DMS53 (cell line): ENCODE results near the gene TIMP2.
A peak's percentile ranks its signal among the peaks of the same experiment; 100 is the strongest.

Experiments
- DNase-seq: peaks from one replicate; lab custom pipeline; 2025; lab: John Stamatoyannopoulos, UW

The TIMP2 gene

GRCh38 chr17:78836420-78837021 is 88.7 kb downstream of the TIMP2 start:
- no peak for DNase-seq

DNA sequence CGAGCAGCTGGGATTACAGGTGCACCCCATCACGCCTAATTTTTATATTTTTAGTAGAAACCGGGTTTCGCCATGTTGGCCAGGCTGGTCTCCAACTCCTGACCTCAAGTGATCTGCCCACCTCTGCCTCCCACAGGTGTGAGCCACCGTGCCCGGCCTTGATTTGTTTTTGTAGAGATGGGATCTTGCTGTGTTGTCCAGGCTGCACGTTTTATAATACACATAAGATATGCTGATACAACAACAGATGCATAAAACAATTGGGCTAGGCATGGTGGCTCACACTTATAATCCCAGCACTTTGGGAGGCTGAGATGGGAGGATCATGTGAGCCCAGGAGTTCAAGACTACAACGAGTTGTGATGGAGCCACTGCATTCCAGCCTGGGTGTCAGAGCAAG is 90.6 kb downstream of the TIMP2 start:
- no peak for DNase-seq

GRCh38 chr17:78832541-78832810 is 92.7 kb downstream of the TIMP2 start:
- DNase-seq = no peak

DNA sequence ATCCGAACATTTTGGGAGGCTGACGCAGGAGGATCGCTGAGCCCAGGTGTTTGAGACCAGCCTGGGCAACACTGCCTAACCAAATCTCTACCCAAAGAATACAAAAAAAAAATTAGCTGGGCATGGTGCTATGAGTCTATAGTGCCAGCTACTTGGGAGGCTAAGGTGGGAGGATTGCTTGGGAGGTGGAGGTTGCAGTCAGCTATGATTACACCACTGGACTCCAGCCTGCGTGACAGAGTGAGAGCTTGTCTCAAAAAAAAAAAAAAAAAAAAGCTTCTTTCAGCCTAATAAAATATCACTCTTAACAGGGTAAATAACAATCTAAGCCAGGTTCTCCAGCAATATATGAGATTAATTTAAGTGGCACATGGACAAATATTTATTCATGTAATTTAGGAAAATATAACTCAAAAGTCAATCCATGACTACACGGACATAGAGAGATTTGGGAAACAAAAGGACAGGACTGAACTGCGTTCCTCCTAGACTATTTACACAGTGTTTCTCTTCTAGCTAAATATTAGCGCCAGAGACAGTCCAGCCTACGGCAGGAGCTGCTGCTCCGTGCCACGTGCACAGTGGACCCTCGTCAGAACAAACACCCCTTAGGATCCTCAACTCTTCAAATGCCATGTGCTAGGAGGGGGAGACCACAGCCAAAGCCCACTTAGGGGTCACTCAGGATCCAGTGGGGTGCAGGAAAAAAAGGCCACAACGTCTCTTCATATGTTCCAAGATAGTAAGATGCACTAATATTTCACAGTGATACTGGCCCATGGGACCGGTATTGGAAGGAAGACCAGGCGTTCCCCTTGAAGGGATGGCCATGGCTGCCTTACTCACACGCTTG is 93.3 kb downstream of the TIMP2 start:
- DNase-seq = peak; percentile 83

GRCh38 chr17:78829477-78829876 is 95.7 kb downstream of the TIMP2 start:
- no peak for DNase-seq

- peak; percentile 37 for DNase-seq
Observed at GRCh38 chr17:78828470-78829185, 96.6 kb downstream of the TIMP2 start.

DNA sequence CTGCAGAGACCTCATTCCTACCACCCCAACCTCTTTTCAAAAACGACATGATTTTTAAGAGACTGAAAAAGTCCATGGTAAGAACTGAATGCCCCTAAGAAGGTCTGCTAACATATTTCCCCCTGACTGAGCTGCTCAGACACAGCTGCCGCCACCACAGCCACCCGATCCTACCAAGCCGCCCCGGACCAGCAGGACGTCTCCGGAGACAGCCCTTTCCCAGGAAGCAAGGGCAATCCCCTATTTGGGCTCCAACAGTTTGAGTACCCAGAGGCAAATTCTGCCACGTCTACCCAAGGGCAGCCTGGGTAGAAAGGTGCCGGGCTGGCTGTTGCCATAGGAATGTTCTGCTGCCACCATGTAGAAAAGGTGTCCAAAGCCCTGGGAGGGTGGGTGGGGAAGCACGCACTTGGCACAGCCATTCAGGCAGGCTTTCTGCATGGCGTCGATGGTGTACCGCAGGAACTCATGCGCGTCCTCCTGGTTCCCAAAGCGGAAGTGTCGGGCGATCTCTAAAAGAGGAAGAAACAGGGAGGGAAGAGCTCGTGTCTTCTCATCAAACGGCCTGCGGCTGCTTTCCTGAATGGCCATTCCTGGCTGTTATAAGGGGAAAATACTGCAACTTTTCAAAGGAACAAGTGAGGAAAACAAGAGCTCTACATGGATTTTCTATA is 98.2 kb downstream of the TIMP2 start:
- DNase-seq = no peak

- no peak for DNase-seq
Observed at GRCh38 chr17:78826421-78826820, 98.8 kb downstream of the TIMP2 start.

- DNase-seq = no peak
Observed at GRCh38 chr17:78825696-78826095, 99.5 kb downstream of the TIMP2 start.

DNA sequence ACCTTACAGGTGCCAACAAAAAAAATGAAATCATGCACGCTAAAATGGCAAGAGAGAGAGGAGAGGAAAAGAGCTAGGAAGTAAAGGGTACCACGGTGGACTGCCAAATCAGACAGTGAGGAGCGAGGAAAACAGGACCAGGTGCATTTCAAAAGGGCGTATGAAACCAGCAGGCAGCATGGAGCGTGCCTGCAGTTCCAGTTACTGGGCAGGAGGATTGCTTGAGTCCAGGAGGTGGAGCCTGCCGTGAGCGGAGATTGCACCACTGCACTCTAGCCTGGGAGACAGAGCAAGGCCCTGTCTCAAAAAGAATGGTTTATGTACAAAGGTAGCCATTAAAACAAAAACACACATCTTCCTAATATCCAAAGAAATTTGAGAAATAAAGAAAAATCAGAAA is 100.9 kb downstream of the TIMP2 start:
- DNase-seq = no peak

DNA sequence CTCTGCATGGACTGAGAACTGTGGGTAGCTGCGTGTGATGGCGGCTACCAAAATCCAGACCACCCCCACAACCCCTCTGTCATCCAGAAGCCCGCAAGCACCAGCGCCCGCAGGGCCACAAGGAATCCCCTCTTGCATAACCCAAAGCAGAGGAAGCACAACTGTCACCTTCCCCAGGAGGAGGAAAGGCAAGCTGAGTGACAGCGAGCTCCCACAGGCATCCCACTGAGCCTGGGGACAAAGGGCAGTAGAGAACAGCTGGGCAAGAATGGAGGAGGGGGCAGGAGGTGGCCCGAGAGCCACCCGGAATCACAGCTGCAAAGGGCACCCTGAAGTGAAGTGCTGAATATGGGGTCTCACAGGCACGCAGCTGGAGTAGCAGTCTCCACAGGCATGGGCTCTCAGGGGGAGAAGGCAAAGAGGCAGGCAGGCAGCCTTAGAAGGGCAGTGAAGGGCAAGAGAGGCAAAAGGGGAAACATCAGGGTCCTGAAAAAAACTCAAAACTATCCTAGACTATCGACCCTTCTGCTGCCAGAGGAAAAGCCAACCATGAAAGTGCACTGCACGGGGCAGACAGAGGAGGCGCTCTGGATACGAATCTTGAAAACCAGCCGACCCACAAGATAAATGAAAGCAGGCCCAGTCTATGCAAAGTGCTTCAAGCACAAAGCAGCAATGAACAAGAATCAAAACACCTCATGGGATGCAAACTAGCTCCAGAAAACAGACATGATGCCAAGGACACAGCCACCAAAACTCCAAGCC is 101.7 kb downstream of the TIMP2 start:
- DNase-seq = no peak

- DNase-seq = no peak
Observed at GRCh38 chr17:78822552-78822951, 102.6 kb downstream of the TIMP2 start.

DNA sequence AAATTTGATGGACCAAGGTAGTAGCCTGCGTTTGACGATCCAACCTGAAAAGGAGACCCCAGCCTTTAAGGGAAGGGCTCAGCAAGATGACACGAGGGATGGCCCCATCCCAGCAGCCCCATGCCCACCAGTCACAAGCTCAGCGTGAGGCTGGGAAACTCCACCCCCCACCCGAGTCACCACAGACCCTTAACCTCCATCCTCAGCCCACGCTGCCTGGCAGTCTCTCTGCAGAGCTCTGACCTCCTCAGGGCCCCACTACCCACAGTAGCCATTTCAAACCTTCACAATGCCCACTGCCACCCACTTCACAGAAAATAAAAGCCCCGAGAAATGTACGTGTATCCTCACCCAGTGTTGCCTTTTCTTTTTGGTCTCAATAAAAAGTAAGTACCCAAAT is 103.2 kb downstream of the TIMP2 start:
- no peak for DNase-seq

DNA sequence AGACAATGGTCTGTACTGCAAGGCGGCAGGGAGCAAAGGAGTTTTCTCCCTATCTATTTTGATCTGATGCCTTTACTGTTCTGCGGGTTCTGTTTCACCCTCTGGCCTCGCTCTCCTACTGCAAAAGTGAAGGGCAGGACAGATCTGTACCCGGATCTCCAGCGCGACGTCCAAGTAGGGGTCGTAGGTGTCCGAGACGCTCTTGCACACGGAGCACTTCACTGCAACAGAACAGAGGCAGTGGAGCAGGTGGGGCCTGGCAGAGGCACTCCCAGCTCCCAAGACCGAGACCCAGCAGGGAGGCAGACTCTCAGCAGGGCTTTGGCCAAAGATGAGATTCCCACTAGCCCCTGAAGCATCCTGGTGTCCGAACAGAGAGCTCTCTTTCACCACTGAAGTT is 104.3 kb downstream of the TIMP2 start:
- DNase-seq = no peak

DNA sequence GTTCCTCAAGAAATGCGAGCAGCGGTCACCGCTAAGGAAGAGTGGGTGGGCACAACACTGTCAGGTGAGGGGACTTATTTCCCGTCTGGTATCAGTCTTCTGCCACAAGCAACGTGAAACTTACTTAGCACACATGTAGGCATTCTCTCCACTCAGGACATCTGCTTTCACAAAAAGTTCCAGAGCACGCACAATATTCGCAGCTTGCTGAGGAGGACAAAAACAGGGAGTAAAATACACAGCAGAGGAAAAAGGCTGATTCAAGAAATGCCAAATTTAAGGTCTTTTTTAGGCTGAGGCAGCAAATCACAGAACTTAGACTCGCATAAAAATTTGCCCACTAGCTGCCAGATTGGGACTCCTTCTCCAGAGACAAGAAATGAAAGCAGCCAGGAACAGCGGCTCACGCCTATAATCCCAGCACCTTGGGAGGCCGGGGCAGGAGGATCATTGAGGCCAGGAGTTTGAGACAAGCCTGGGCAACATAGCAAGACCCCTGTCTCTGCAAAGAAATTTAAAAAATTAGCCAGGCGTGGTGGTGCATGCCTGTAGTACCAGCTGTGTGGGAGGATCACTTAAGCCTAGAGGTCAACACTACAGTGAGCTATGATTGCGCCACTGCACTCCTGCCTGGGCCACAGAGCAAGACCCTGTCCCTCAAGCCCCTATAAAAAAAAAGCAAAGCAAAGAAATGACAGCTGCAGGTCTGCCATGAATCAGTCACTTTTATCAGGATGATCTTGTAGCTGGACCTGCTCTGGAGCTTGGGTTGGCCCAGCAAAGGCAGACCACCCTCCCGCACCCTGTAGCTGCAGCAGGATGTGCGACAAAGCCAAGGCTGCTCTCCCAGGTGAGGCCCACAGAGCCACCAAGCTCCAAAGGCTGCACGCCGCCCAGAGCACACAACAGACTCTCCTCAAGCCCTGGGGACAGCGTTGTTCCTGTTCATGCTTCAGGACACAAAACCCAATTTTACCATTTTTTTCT is 105.1 kb downstream of the TIMP2 start:
- DNase-seq = no peak

DNA sequence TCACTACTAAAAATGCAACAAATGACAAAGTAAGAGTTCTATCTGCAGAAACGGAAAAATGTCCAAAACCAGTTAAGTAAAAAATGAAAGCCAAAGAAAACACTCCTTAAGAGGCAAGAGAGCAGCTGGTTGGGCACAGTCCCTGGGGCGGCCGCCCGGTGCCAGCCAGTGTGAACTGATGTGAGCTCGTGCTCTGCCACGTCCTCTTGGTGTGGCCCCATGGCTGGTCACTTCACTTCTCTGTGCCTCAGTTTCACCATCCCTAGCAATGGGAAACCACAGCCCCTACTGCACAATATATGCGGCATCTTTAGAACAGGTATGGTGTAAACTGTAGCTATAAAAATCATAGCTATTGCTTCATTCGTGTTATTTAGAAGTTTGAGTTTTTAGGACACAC is 105.8 kb downstream of the TIMP2 start:
- DNase-seq = no peak

DNA sequence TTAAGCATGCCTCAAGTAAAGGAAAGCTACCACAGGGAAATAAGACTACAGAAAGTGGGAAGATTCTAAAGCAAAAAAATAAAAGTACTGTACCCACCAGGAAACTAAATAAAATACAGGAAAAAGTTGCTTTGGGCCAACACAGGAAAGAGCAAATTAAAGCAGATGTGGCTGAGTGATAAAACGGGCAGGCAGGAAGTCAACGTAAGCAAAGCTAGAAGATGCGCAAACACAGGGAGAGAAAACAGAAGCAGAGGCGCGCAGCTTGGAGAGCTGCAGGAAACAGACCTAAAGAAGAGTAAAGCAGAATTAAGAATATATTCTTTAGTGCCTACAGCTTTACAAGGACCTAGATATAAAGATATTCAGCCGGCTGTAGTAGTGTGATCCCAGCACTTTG is 106.3 kb downstream of the TIMP2 start:
- no peak for DNase-seq

DNA sequence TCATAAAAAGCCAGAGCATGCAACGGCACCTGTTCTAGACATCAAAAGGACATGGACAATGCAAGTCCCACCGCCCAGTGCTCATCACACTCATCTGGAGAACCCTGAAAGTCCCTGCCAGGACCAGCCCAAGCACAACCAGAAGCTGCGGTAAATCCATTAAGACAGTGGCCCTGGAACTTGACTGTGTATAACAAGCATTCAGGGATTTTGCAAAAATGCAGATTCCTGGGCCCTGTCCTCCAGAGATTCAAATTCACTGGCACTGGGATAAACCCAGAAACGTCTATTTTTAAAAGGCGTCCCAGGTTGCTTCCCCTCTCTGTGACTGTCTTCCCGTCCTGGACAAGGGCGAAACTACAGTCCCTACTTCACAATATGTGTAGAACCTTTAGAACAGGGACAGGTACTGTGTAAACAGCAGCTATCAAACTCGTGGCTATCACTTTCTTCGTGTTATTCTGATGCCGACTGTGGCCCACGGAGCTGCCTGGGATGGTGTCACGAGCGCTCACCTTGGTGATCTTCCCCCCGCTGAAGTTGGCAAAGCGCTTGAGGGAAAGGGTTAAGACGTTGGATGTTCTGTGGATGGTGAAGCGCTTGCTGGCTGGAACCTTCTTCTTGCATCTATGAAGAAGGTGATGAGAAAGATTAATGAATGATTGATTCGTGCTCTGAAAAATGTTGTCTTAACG is 106.9 kb downstream of the TIMP2 start:
- no peak for DNase-seq

DNA sequence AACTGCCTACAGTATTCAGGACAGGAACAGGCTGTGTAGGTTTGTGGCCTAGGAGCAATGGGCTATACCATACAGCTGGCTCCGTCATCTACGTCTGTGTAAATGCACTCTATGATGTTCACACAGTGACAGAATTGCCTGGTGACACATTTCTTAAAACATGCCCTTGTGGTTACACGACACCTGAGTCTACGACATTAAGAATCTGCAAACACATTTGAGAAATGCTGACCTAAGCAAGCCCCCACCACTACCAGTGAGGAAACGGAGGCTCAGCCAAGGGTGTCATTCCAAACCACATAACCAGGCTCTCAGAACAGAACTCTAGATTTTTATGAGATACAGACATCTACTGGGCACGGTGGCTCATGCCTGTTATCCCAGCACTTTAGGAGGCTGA is 108.1 kb downstream of the TIMP2 start:
- no peak for DNase-seq

DNA sequence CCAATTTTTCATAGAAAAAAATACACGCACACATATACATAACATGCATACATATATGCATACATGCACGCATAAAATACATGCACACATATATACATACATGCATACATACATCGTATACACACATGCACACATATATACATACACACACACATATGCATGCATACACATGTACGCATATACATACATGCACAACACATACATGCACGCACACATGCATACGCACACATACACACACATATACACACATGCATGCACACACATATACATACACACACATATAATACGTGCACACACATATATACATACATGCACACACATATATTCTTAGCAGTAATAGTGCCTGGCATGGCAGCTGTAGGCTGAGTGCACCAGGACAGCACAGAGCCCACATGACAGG is 109.5 kb downstream of the TIMP2 start:
- DNase-seq = no peak
